ENCODE measurements around the gene RILP.

- TF ChIP-seq CTCF (optimal IDR thresholded peaks at IDR 0.05 in 1 of 3, IDR thresholded peaks at IDR 0.05 in 1 of 3, conservative IDR thresholded peaks at IDR 0.05 in 1 of 3; ENCODE audit: extremely low read depth in 1 of 3, insufficient read depth in 2 of 3, low read length in 3 of 3) (peak in 2 of 3 experiments; percentile 20 to 53), EZH2 (IDR thresholded peaks at IDR 0.05; ENCODE audit: low read length) (no peak)
Measured at GRCh38 chr17:1648173-1648962, 1.3 kb downstream of the RILP start.

Measured in keratinocyte (primary cell).